Keratinocyte (primary cell): Measurements from ENCODE around the gene SLC2A4RG. TPM values are rescaled to one million over a fixed set of nuclear protein-coding genes. Genes with fewer than 3 reads are reported as not detected.

Experiments used
- DNase-seq: peaks from one replicate; pipeline ENCODE4 v3.0.0-alpha.2; 2011; ENCODE audit warnings: low read depth, missing footprints, low spot score
- FAIRE-seq: peaks from 2 replicates; lab custom pipeline; 2011; peaks lifted over from hg19 to GRCh38; lab: Jason Lieb, UNC
- H2AFZ ChIP-seq: 2 replicates; pipeline ENCODE4 v1.6.0; 2012; ENCODE audit warnings: low read length, control low read depth, inconsistent platforms; ENCODE audit not compliant: control insufficient read depth
- H3K27ac ChIP-seq: 2 replicates; pipeline ENCODE4 v1.5.1; 2011; ENCODE audit warnings: low read length; ENCODE audit not compliant: control insufficient read depth, insufficient read depth
- H3K27me3 ChIP-seq: 3 replicates; pipeline ENCODE4 v1.6.0; 2011; ENCODE audit warnings: low read length; ENCODE audit not compliant: control insufficient read depth, insufficient read depth; ENCODE audit errors: extremely low read depth
- H3K36me3 ChIP-seq, 2 experiments: 2 replicates in 1 of 2; 3 replicates in 1 of 2; pipeline ENCODE4 v1.5.1; 2011; ENCODE audit warnings: low read length in 2 of 2, mild to moderate bottlenecking in 1 of 2; ENCODE audit not compliant: control insufficient read depth in 2 of 2, insufficient read depth in 2 of 2; ENCODE audit errors: extremely low read depth in 1 of 2
- H3K4me1 ChIP-seq: 3 replicates; pipeline ENCODE4 v1.5.1; 2011; ENCODE audit warnings: low read length; ENCODE audit not compliant: control insufficient read depth, insufficient read depth; ENCODE audit errors: extremely low read depth
- H3K4me2 ChIP-seq: 3 replicates; pipeline ENCODE4 v1.6.0; 2011; ENCODE audit warnings: low read depth, low read length; ENCODE audit not compliant: control insufficient read depth, insufficient read depth; ENCODE audit errors: extremely low read depth
- H3K4me3 ChIP-seq, 3 experiments: fragments of 200-600 bp in 1 of 3; sonication (generic) in 1 of 3; 2 replicates in 2 of 3; 3 replicates in 1 of 3; pipeline ENCODE4 v1.5.1; 2011 to 2016; ENCODE audit warnings: low read length in 3 of 3, mild to moderate bottlenecking in 3 of 3, control low read depth in 2 of 3, inconsistent platforms in 1 of 3, low read depth in 1 of 3, mixed read lengths in 1 of 3, mixed run types in 1 of 3, moderate library complexity in 1 of 3; ENCODE audit not compliant: control insufficient read depth in 2 of 3, insufficient read depth in 2 of 3; ENCODE audit errors: extremely low read depth in 1 of 3
- H3K79me2 ChIP-seq: 2 replicates; pipeline ENCODE4 v1.6.0; 2012; ENCODE audit warnings: low read length; ENCODE audit not compliant: control insufficient read depth, insufficient read depth
- H3K9ac ChIP-seq: 3 replicates; pipeline ENCODE4 v1.6.0; 2011; ENCODE audit warnings: low read length; ENCODE audit not compliant: control insufficient read depth, insufficient read depth; ENCODE audit errors: extremely low read depth
- H3K9me1 ChIP-seq: 3 replicates; pipeline ENCODE4 v1.6.0; 2011; ENCODE audit warnings: low read length; ENCODE audit not compliant: control insufficient read depth, insufficient read depth; ENCODE audit errors: extremely low read depth
- H3K9me3 ChIP-seq: 2 replicates; pipeline ENCODE4 v1.5.1; 2012; ENCODE audit warnings: low read depth, low read length; ENCODE audit not compliant: control insufficient read depth
- H4K20me1 ChIP-seq: 3 replicates; pipeline ENCODE4 v1.6.0; 2011; ENCODE audit warnings: low read length; ENCODE audit not compliant: control insufficient read depth, insufficient read depth; ENCODE audit errors: extremely low read depth
- EZH2 ChIP-seq: IDR thresholded peaks from one replicate; pipeline ENCODE4 v1.6.1; 2012; ENCODE audit warnings: inconsistent platforms, mild to moderate bottlenecking, low read length, moderate library complexity
- dilution Hi-C: fragments of 300-500 bp; cut with MboI; formaldehyde crosslinking; loops from one replicate; pipeline ENCODE4 v1.7.0; 2020; ENCODE audit warnings: low sequenced_read_pairs; ENCODE audit not compliant: extremely low pct_ligation_motif_present
- polyA plus RNA-seq, 5 experiments: library from polyadenylated mRNA; depleted of rRNA in 3 of 5; stranded (reverse) in 3 of 5; stranded (forward) in 1 of 5; unstranded in 1 of 5; fragments of >200 nt; gene quantifications; 1 replicate in 1 of 5; 2 replicates in 3 of 5; 3 replicates in 1 of 5; pipeline versions ENCODE4 v1.2.1 to v1.2.3, GENCODE V29; 2011 to 2012; ENCODE audit warnings: missing spikeins in 2 of 5, low read depth in 1 of 5, low replicate concordance in 1 of 5
- TF ChIP-seq, protein P1 (sequence below), 3 experiments: IDR thresholded peaks in 1 of 3; conservative IDR thresholded peaks in 1 of 3; optimal IDR thresholded peaks in 1 of 3; 2 replicates in 2 of 3; 3 replicates in 1 of 3; pipeline versions ENCODE3 to v1.5.1; 2011; ENCODE audit warnings: low read length in 3 of 3, mild to moderate bottlenecking in 3 of 3, moderate library complexity in 2 of 3, control low read depth in 1 of 3, inconsistent platforms in 1 of 3; ENCODE audit not compliant: insufficient read depth in 2 of 3; ENCODE audit errors: extremely low read depth in 1 of 3

The SLC2A4RG gene
- polyA plus RNA-seq, 1 donor (not counting 4 experiments of a cell fraction or from before 2014, with no cell fraction given), result 23.5 TPM

DNA sequence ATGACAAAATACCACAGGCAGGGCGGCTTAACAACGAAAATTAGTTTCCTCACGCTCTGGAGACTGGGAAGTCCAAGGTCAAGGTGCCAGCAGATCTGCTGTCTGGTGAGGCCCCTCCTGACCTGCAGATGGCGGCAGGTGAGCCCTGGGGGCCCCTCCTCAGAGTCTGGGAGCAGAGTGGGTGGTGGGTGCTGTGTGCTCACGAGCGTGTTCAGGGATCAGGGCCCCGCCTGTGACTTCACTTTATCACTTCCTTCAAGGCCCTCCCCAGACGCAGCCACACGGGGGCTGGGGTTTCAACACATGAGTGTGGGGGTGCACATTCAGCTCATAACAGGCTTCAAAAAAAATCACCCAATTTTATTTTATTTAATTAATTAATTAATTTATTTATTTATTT, 39.3 kb downstream of the SLC2A4RG start:
- H3K9me3 ChIP-seq, result no peaks in the 10 kb centered on the region
- no peak overlapping the region for H3K27ac ChIP-seq
- H3K4me3 ChIP-seq, result no peak overlapping the region
- H3K9ac ChIP-seq, result no peak overlapping the region
- no peak for FAIRE-seq
- H3K4me2 ChIP-seq, result no peak overlapping the region
- DNase-seq, result no peak
- H2AFZ ChIP-seq, result no peak overlapping the region
- no peaks in the 10 kb centered on the region for H4K20me1 ChIP-seq
- H3K79me2 ChIP-seq, result no peaks in the 10 kb centered on the region
- no peaks in the 10 kb centered on the region for H3K4me1 ChIP-seq
- H3K36me3 ChIP-seq, result no peaks in the 10 kb centered on the region
- H3K9me1 ChIP-seq, result no peaks in the 10 kb centered on the region
- dilution Hi-C loops, result no loop called here
- peaks cover 10% of the 10 kb centered on the region for H3K27me3 ChIP-seq
- TF ChIP-seq EZH2, result no peak
- TF ChIP-seq, protein P1, sequence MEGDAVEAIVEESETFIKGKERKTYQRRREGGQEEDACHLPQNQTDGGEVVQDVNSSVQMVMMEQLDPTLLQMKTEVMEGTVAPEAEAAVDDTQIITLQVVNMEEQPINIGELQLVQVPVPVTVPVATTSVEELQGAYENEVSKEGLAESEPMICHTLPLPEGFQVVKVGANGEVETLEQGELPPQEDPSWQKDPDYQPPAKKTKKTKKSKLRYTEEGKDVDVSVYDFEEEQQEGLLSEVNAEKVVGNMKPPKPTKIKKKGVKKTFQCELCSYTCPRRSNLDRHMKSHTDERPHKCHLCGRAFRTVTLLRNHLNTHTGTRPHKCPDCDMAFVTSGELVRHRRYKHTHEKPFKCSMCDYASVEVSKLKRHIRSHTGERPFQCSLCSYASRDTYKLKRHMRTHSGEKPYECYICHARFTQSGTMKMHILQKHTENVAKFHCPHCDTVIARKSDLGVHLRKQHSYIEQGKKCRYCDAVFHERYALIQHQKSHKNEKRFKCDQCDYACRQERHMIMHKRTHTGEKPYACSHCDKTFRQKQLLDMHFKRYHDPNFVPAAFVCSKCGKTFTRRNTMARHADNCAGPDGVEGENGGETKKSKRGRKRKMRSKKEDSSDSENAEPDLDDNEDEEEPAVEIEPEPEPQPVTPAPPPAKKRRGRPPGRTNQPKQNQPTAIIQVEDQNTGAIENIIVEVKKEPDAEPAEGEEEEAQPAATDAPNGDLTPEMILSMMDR (optimal IDR thresholded peaks at IDR 0.05 in 1 of 3, IDR thresholded peaks at IDR 0.05 in 1 of 3, conservative IDR thresholded peaks at IDR 0.05 in 1 of 3; ENCODE audit: extremely low read depth in 1 of 3, insufficient read depth in 2 of 3, low read length in 3 of 3), result no peak

DNA sequence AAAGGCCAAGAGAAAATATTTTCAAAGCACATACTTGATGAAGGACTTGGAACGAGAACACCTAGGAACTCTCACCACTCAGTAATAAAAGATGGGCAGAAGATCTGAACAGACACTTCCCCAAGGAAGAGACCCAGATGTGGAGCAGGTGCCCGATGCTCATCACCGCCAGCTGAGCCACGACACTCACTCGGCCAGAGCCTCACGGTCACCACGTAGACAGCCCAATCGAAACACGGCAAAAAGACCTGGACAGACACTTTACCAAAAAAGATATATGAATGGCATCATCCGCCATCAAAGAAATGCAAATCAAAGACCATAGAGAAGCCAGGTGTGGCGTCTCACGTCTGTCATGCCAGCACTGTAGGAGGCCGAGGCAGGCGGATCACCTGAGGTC, 41.6 kb downstream of the SLC2A4RG start:
- no peaks in the 10 kb centered on the region for H4K20me1 ChIP-seq
- no peak overlapping the region for H3K27ac ChIP-seq
- no peaks in the 10 kb centered on the region for H3K9me1 ChIP-seq
- no peak for DNase-seq
- H2AFZ ChIP-seq, result no peak overlapping the region
- no peaks in the 10 kb centered on the region for H3K9me3 ChIP-seq
- no peaks in the 10 kb centered on the region for H3K79me2 ChIP-seq
- H3K4me1 ChIP-seq, result no peaks in the 10 kb centered on the region
- dilution Hi-C loops, result no loop called here
- no peak overlapping the region for H3K4me2 ChIP-seq
- H3K9ac ChIP-seq, result no peak overlapping the region
- no peaks in the 10 kb centered on the region for H3K27me3 ChIP-seq
- no peaks in the 10 kb centered on the region for H3K36me3 ChIP-seq
- no peak overlapping the region for H3K4me3 ChIP-seq
- FAIRE-seq, result no peak
- TF ChIP-seq EZH2, result no peak
- TF ChIP-seq, protein P1 (optimal IDR thresholded peaks at IDR 0.05 in 1 of 3, IDR thresholded peaks at IDR 0.05 in 1 of 3, conservative IDR thresholded peaks at IDR 0.05 in 1 of 3; ENCODE audit: extremely low read depth in 1 of 3, insufficient read depth in 2 of 3, low read length in 3 of 3), result no peak
